Measurements from ENCODE around the gene ZNF618.

The ZNF618 gene

GRCh38 chr9:114078021-114078780, 202.1 kb downstream of the ZNF618 start, which contains the start of gene AMBP:
TSS of gene AMBP (minus strand) at chr9:114078300. CDS start at chr9:114078209, 91 bp downstream.
- H3K27ac ChIP-seq: peak within 1 kb of the TSS; percentile 99
- TF ChIP-seq CTCF (conservative IDR thresholded peaks at IDR 0.05): no peak

DNA sequence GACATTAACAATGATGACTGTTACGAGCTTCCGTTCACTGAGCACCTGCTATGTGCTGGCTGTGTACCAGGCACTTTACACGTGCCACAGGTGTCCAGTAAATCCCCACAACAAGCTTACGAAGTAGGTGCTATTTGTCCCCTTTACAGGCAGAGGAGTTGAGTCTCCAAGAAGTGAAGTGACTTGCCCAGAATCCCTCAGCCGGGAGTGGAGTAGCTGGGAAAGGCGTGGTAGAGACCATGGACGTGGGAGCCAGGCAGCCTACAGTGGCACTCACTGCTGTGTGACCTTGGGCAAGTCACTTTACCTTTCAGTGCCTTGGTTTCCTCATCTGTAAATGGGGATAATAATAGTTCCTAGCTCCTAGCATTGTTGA, 202.7 kb downstream of the ZNF618 start:
- TF ChIP-seq CTCF (conservative IDR thresholded peaks at IDR 0.05): no peak

DNA sequence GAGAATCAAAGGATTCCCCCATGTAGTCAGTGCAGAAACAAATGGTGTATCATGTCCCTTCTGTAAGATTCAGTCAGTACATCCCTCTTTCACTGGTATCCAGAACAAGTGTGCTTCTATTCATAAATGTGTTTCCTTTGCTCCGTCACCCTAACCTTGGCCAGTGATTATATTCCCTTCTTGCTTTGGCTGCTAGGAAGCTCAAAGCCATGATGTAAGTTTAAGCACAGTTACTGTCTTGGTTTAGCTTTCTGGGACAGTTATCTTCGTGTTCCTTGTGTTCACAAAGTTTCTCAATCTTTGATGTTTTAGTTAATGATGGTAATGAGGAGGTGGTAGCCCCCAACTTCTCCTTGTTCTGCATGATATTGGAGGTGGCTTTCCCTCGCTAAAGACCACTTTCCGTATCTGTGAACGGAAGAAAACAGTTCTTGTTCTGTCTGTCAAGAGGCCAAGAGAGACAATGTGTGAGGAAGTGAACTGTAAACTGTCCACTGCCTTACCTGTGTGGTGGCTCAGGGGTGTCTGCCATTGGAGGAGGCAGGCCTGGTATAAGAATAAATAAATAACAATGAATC, 204.2 kb downstream of the ZNF618 start:
- no peak for TF ChIP-seq CTCF (conservative IDR thresholded peaks at IDR 0.05)
- H3K27ac ChIP-seq: peak overlapping the region; percentile 99

More for the DNA sequence above, 202.7 kb downstream of the ZNF618 start:
- H3K27ac ChIP-seq: peak overlapping the region; percentile 99

DNA sequence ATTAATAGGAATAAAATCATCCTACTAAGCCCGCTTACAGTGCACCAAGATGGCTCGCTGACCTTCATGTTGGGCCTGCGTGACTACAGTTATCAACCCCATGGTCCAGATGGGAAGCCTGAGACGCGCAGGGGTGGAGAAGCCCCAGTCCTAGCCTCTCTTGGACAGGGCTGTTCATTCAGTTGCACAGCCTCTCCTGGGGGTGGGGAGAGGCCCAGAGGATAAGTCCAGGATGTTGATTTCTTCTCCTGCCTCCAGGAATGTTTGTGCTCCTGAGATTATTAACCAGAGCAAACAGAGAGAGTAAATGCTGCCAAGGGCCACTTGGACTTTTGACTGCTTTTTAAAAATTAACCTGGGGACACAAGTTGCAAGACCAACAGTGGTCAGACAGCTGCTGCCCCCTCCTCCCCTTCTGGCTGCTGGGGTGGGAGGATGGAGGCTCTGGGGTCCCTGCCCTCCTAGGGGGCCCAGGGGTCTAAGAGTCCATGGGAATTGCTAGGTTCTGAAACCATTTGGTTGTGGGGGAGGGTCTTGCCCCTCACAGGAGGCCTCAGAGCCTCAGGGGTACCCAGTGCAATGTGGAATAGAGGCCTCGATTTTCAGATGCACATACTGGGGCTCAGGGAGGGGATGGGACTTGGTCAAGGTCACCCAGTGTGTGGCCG, 204.8 kb downstream of the ZNF618 start:
- peak overlapping the region; percentile 99 for H3K27ac ChIP-seq
- TF ChIP-seq CTCF (conservative IDR thresholded peaks at IDR 0.05): no peak

GRCh38 chr9:114081441-114082016, 205.4 kb downstream of the ZNF618 start:
- H3K27ac ChIP-seq: peak overlapping the region; percentile 99
- no peak for TF ChIP-seq CTCF (conservative IDR thresholded peaks at IDR 0.05)

DNA sequence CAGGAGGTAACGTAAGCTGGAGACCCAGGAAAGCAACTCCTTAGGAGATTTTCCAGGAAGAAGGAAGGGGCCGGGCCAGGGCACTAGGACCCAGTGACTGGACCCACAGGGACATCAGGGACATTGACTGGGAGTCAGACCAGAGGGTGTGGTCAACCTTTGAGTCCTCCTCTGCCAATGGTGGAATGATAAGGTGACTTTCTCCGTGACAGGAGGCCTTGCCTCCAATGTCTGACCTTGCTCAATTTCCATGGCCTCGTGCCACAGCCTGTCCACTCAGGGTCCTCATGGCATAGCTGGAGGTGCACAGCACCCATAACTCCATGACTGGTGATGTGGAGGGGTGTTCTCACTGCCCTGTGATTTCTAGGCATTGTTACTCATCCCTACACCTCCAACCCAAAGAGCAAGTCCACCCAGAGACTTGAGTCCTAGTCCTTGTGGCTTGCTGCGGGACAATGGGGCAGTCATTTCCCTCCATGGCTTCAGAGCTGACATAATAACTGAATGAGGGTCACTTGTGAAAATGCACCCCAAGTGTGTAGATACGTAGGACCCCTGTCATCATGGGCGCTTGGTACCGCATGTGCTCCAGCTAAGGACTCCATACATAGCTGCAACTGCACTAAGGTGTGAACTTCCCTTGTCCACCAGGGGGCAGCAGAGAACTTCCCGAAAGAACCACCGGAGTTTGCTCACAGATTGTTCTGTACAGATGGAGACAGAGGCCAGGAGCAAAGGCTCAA, 206.1 kb downstream of the ZNF618 start:
- H3K27ac ChIP-seq: peak overlapping the region; percentile 99
- TF ChIP-seq CTCF (conservative IDR thresholded peaks at IDR 0.05): peak; percentile 94
